Thyroid gland (tissue), 4 donors: ENCODE data around the gene MINAR2.

ENCODE experiments used
- CTCF ChIP-seq, 6 experiments: fragments of 200-600 bp in 3 of 6; fragments of 450-650 bp in 3 of 6; sonication (generic) in 3 of 6; IDR thresholded peaks; one replicate each; pipeline ENCODE4 v1.5.1; 2016 to 2019; ENCODE audit warnings: antibody characterized with exemption in 6 of 6, mild to moderate bottlenecking in 2 of 6, inconsistent platforms in 1 of 6, moderate library complexity in 1 of 6
- POLR2A ChIP-seq, 2 donors: fragments of 450-650 bp; IDR thresholded peaks; one replicate each; pipeline ENCODE4 v1.6.1; 2017; ENCODE audit warnings: antibody characterized with exemption in 2 of 2, mild to moderate bottlenecking in 2 of 2, moderate library complexity in 1 of 2

DNA sequence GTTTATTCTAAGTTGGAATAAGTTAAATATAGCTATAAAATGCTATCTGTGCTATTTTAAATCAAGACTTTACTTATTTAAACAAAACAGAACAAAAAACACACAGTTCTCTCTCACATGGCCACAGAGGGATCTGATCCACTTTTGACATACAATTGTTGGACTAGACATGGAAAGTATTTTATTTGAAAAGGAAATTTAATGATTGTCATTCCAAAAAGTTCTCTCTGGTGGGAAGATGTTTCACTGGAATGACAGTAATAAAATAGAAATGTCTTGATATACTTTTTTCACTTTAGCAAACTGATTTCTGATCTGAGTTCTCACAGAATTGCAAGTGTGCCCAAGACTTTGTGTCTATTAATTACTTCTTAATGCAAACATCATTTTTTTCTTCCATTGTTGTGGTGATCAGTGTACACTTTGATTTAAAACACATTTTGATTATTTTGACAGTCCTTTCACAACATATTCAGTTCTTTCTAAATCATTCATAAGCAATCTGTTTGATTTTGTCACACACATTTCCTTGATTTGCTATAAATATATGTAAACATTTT, 30.1 kb upstream of the MINAR2 start:
- TF ChIP-seq CTCF (IDR thresholded peaks at IDR 0.05) (no peak), POLR2A (IDR thresholded peaks at IDR 0.05) (no peak)
